ENCODE measurements around the gene MAEA.

MAEA gene
- 45.2 to 50.8 reads per million in 2 donors for total RNA-seq

- DNase-seq: peak; percentile 92 to 98 (median 96)
Observed at GRCh38 chr4:1289207-1290164, at the start of gene MAEA. MAEA (plus strand) TSS chr4:1289891; CDS start chr4:1289914, 23 bp downstream.

GRCh38 chr4:1239950-1240307 lies 49.8 kb upstream of the MAEA start:
- no peak for DNase-seq

DNA sequence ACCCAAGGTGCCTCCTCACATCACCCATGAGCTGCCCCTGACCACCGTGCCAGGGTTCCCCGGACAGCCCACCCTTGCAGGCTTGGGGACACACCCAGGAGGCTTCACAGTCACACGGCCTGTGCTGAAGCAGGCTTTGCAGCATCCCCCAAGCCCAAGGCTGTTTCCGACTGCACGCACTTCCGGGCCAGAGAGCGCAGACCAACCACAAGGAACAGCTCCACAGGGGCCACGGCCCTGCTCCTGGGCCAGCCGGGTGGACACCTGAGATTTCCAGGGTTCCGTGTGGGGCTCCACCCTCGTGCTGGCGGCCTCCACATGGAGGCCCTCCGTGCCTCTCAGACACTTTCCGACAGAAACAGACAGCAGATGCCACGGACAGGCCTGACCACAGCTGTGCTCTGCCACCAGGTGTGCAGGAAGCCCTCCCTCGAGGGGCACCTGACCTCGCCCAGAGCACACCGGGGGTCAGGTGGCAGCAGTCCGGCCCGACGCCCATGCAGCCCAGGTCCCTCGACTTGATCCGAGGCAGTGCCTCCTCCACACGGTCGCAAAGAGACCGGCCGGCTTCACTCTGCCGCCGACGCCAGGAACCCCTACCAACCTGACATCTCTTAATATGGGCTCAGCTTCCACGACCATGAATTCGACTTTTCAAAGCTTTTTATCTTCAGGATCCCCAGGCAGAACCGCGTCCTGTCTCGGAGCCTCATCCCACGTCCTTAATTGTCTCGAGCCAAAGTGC lies 48.8 kb upstream of the MAEA start:
- no peak for DNase-seq

GRCh38 chr4:1241466-1241935 lies 48.2 kb upstream of the MAEA start:
- no peak for DNase-seq

GRCh38 chr4:1241936-1242505 lies 47.7 kb upstream of the MAEA start:
- no peak for DNase-seq

GRCh38 chr4:1242506-1243450 lies 46.9 kb upstream of the MAEA start:
- DNase-seq: no peak

DNA sequence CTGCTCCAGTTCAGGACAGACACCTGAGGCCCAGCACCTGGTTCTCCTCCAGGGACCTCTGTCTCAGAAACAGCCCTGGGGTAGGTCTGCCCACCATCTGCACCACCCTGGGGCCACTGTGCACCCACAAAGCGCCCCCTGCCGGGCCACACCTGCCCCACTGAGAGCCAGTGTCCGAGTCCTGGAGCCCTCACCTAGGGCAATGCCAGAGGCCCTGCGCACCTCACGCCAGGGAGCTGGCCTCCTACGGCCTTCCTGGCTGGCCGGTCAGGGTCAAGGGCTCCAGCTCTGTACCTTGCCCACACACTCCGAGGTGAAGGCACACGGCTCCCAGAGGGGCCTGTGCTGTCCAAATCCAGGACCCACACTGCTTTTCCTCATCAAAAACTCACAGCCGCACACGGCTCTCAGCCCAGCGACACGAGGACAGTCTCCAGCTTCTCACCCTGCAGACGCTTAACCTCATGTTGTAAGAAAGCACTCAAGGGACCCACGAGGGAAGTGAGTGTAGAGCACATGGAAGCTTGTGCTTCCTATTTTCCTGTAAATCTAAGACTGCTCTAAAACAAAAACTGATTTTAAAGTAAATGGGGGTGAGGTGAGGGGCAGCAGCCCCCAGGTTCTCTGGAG lies 46.1 kb upstream of the MAEA start:
- no peak for DNase-seq

DNA sequence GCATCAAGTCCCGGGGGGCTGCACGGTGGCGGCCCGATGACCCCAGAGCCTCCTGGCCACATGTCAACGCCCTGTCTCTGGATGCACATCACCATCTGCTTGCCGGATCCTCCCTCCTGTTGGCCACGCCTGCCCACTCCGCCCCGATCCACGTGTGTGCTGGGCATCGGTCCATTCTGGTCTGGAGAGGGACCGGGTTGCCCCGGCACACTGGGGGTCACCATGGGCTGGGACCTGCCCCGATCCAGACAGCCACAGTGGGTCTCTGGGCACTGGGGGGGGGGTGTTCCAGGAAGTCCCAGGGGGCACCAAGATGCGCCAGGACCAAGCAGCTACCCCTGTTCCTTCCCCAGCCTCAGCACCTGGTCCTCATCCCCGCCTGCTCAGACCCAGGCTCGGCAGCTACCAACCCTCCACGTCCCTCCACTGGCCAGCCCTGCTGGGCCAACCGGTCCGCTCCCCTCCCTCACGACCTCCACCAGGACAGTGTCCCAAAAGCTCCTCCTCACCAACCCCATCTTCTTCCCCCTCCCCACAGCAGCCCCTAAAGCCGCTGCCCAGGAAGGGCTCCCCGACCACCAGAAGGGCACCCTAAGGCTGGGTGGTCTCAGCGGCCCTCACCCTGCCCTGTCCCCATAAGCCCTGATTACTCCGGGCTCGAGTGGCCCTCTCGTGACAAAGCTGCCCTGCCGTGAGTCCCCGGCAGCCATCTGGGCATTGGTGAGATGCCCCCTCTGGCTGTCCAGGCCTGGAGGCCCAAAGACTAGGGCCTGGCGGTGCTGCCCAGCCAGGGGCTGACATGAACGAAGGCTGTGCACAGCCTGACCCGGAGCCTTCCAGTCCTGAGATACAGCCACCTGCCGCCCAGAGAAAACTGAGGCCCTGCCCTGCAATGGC lies 45.4 kb upstream of the MAEA start:
- no peak for DNase-seq

DNA sequence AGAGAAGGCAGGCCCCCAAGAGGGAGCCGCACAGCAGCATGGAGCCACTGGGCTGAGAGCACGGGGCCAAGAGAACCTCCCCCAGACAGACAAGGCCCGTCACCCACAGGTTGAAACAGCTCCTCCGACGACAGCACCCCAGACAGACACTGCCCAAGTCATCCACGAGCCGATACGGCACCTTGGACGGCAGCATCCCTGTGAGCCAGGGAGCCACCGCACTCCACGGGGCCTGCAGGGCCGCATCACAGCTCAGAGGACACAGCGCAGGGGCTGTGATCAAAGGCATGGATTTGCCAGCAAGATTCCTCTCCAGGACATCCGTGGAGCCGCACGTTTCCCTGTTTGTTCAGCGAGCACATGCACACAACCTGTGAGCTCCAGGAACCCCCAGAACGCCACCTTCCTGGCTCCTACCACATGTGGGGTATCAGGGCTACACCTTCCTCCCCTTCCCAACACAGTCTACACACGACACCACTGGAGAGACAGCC lies 44.7 kb upstream of the MAEA start:
- no peak for DNase-seq

DNA sequence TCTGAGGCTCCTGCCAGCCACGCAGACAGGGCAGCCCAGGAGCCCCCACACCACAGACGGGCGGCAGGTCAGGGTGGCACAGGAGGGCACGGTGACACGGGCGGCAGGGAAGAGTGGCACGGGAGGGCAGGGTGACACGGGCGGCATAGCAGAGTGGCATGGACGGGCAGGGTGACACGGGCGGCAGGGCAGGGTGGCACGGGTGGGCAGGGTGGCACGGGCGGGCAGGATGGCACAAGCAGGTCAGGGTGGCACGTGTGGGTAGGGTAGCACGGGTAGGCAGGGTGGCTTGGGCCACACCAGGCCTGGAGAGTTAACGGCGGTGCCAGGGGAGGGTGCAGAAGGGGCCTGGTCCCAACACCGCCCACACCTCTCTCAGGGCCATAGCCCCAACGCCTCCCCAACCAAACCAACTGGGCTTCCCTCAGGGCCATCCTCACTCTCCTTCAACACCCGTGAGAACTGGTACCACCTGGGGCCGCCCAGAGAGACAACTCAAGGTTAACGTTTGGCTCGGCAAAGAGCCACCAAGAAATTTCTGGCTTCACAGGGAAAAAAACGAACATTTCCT lies 44.1 kb upstream of the MAEA start:
- DNase-seq: no peak

DNA sequence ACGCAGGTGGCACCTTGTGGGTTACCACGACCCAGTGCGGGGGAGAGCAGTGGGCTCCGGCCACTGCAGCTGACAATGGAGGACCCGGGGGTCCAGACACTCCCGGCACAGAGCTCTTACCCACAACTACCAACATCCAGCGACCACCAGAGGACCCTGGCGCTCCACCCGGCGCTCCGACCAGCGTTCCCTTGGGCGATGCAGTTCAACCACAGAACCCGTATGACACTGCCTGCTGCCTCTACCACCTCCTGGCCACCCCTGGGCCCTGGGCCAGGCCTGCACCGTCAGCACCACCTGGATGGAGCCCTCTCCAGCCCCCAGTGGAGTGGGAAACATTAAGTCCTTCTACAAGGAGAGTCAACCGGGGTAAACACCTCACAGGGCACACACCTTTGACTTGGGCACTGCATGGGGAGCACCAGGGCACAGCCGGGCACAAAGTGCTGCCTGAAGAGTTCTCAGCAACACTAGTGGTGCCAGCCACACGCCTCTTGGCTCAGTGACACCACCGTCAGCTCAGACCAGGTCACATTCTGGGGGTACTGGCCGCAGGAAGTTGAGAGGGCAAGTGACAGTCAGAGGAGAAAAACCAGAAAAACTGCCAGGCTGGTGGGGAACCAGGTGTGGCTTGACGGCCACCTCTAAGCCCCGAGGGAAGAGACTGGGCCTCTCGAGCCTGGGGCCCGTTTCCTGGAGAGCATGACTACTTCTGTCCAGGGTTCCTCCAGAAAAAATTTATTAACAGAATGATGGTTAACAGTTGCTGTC lies 43.4 kb upstream of the MAEA start:
- peak in 1 of 5 experiments; percentile 18 for DNase-seq

- peak in 1 of 5 experiments; percentile 43 for DNase-seq
Observed at GRCh38 chr4:1246901-1247863, 42.5 kb upstream of the MAEA start.

GRCh38 chr4:1247864-1248244 lies 41.8 kb upstream of the MAEA start:
- peak in 1 of 5 experiments; percentile 64 for DNase-seq

GRCh38 chr4:1248245-1249147 lies 41.2 kb upstream of the MAEA start, which contains the start of gene CTBP1:
CTBP1 (minus strand) TSS chr4:1249130; CDS start chr4:1241331, 7,799 bp downstream.
- peak; percentile 65 to 92 (median 78) for DNase-seq

- DNase-seq: peak; percentile 70 to 95 (median 83)
Observed at GRCh38 chr4:1249148-1249730, 40.5 kb upstream of the MAEA start.
